Measurements from ENCODE around the gene DGKG.

DGKG gene

GRCh38 chr3:186108106-186108940 is 253.7 kb downstream of the DGKG start:
- DNase-seq (ENCODE audit: low read depth) = no peak

DNA sequence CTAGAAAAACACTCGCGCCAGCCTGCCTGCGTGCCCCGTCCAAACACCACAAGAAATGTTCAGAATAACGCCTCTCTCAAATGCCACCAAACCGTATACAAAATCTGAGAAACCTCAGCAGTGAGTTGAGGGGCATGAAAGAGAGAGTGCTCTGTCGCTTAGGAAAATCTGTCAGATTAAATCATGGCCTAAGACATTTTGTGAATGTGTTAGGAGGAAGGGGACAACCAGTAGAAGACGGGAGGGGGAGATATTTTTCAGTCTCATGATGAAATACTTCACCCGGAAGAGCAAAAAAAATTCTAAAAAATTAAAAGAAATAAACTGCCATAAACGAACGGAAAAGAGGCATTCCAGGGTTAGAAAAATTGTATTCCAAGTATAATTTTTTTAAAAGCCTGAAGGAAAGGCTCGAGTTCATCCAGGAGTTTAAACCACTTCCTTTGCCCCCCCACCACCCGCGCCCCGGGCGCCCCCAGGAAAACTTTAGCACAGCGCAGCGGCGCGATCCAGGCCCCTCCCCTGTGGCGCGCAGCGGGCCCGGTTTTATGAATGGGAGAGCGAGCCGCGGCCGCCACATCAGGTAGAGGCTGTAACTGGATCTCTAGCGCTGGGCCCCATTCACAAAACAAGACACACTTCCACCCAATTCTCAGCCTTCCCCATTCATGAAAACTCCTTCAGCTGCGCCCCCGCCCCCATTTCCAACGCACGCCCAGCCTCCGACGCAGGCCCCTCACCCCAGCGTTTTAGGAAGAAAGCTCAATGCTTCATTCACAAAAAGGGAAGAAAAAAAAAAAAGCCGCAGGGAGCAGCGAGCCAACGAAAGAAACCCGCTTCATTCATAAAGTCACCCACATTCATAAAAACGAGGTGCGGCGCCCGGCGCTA is 254.6 kb downstream of the DGKG start:
- no peak for DNase-seq (ENCODE audit: low read depth)

DNA sequence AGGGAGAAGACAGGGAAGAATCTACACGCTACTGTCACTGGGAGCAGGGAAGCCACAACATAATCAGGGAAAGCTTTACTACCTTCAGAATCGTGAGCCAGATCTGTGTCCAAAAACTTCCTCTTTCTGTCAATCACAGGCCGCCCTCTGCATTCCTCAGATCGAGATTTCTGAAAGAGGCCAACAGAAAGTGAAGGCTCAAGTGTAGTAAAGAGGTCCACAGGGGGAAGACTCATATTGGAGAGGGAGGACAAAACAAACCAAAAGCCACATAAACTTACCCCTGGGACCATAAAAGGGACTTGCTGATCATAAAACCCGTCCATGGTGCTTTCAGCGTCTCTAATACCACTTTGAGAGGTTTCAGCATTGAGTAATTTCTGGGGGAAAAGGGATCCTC is 256.5 kb downstream of the DGKG start:
- no peak for DNase-seq (ENCODE audit: low read depth)

DNA sequence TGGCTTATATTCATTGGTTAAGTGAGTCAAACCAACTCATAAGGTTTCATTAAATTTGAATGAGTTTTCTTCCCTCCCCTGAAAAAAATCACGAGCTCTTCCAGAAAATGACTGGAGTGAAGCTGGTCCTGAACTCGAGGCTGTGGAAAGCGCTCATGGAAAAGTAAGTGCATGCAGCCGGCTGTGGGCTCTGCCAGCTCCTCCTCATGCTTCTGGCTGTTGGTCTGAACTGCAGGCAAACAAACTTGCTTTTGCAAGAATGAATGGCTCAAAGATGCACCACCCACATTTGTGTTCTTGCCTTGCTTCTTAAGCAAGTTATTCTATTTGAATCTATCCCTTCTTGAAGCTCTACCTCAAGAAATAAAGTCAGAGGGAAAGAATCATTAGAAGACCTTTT is 259.3 kb downstream of the DGKG start:
- DNase-seq (ENCODE audit: low read depth) = no peak

GRCh38 chr3:186100398-186100797 is 261.6 kb downstream of the DGKG start:
- DNase-seq (ENCODE audit: low read depth) = no peak

DNA sequence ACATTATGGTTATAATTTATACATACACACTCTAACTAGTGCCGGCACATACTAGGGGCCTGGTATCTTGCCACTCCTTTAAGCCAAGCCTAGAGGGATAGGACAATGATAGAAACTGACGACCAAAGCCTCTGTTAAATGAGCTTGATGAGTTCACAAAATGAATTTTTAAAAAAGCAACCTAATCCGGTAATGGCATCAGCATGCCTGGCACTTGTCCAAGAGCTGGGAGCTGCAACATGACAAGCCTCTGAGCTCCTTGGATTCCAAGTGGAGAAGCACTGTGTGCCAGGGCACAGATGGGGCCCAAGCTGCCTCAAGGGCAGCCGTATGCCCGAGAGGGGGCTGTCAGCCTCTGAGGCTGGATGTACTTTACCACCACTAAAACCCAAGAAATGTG is 262.9 kb downstream of the DGKG start:
- DNase-seq (ENCODE audit: low read depth) = no peak

GRCh38 chr3:186098740-186099139 is 263.3 kb downstream of the DGKG start:
- DNase-seq (ENCODE audit: low read depth) = no peak

- no peak for DNase-seq (ENCODE audit: low read depth)
These were observed 264.2 kb downstream of the DGKG start for GRCh38 chr3:186097663-186098451.

DNA sequence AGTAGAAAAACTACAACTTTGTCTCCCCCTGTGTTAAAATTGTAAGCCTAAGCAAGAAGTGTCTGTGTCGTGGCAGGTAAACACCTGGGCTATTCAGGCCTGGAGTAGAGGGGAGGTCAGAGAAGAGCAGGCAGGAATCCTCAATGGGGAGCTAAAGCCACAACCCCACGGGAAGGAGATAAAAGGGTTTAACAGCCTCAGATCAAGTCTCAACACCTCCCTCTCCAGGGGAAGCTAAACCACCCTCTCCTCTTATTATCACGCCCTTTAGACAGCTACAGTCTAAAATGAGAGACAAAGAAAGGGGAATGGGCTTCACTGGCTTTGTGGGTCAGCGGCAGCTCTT is 264.7 kb downstream of the DGKG start:
- no peak for DNase-seq (ENCODE audit: low read depth)

Measured in stimulated activated CD8-positive, alpha-beta memory T cell treated with anti-CD3 and anti-CD28 coated beads, Interleukin-7, amount 100 ng/mL, for 24 hours (primary cell).